Fibroblast of the conjunctiva (primary cell): Measurements from ENCODE around the gene KPNB1.
"Not testable (repeated sequence)": the region's sequence is repeated elsewhere in the genome, so short reads cannot be mapped to it uniquely, and the experiment has no call there.

Experiments used
- DNase-seq: peaks from one replicate; pipeline ENCODE4 v3.0.0-alpha.2; 2010; ENCODE audit warnings: low read depth

The KPNB1 gene

DNA sequence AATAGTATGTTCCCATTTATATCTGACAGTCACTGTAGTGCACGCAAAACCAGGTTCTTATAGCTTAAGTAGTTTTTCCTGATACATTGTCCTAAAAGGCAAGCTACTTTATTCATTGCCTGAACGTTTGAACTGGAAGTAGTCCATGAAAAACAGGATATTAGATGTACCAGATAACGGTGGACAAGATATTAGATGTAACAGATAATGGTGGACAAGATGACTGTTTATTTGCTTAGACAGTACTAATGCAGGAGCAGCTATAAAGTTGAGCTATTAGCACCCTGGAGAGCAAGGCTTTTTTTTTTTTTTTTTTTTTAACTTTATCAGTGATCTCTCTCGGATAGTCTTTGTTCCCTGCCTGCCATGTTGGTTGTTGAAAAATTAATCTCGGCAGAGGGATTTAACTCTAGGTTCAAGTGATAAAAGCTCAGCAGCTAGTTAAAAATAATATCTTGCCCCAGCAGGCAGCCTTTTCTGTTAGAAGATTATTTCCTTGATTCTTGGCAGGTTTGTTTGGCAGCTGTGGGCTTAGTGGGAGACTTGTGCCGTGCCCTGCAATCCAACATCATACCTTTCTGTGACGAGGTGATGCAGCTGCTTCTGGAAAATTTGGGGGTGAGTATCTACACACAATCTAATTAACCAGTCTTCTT is 26.9 kb downstream of the KPNB1 start:
- no peak for DNase-seq

DNA sequence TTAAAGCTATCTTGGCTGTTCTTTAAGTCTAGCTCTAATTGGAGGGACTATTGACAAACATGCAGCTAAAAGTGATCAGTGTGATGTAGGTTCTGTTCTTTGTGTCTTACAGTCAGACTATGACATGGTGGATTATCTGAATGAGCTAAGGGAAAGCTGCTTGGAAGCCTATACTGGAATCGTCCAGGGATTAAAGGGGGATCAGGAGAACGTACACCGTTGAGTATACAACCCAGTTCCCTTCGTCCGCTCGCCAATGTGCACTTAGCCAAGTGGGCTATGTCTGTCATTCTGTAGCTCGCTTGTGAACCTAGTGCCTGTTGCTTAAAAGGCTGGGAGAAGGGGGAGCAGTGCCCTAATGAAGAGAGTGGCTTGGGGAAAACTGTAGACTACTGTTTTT is 28.5 kb downstream of the KPNB1 start:
- no peak for DNase-seq

DNA sequence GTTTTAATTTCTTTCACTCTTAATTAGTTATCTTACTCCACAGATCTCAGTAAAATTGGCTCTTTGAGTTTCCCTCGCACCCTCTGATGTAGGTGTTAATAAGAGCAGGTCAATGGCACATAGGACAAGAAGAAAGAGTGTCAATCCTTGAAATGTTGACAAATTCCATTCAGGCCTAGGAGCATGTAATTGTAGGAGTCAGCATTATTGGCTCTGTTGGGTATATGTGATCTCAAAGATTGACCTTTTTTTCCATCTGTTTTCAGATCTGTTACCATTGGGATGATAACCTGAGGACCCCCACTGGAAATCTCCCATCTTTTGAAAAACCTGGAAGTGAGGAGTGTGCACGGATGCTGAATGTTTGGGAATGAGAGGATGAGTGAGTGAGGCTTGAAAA is 32.4 kb downstream of the KPNB1 start:
- no peak for DNase-seq

DNA sequence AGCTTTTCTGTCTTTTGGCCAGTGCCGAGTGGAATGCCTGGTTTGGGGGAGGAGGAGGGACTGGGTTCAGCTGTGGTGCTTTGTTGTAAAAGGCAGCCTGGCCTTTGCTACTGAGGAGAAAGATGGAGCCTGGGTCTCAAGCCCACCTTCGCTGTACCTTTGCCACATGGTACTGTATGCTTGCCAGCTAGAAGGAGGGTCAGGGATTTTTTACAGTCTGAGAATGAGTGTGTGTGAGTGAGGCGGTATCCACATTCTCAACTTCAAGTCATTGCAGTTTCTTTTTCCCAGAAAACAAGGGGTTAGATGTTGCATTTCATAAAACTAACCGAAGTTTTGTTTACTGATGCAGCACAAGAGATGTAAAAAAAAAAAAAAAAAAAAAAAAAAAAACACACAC is 33.0 kb downstream of the KPNB1 start:
- not testable (repeated sequence) for DNase-seq

DNA sequence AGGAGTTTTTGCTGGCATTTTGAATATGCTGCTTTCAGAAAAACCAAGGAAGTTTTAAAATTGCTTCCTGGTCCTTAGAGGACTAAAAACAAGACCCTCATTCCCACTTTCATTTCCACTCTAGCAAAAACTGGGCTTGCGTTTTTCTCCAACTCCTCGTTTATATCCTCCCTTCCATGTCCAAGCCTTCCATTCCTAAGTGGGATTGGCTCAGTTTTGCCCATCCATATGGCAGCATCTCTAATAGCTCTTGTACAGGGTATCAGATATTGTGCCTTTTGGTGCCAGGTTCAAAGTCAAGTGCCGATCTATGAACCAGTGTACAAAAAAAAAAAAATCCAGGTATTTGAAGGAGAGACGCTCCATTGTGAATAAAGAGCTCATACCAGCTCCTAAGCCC is 34.3 kb downstream of the KPNB1 start:
- DNase-seq = no peak

DNA sequence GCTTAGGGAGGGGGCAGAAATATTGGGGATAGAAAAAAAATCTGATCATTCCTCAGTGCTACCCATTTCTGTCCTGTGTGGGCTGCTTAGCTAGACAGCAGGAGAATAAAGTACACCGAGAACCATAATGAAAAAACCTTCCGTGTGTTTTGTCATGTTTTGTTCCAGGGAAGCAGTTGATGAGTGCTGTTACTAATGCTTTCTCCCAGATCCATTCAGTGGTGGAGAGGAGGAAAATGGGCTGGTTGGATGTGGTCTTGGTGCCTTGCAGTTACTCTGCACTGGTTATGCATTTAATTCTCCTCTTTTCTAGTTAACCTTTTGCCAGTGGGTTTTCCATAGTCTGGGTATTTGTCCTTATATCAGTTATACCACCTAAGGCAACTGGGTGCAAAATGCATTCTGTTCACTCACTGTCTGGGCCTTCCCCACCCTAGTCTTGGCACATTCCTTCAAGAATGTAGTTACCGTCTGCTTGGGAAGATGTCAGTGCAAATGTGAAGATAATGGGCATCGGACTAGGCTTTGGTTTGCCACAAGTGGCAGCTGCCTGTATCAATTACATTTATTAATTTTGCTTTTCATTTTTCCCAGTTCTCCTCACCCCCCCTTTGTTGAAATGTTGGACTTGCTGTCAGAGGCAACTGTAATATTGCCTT is 34.9 kb downstream of the KPNB1 start:
- no peak for DNase-seq

DNA sequence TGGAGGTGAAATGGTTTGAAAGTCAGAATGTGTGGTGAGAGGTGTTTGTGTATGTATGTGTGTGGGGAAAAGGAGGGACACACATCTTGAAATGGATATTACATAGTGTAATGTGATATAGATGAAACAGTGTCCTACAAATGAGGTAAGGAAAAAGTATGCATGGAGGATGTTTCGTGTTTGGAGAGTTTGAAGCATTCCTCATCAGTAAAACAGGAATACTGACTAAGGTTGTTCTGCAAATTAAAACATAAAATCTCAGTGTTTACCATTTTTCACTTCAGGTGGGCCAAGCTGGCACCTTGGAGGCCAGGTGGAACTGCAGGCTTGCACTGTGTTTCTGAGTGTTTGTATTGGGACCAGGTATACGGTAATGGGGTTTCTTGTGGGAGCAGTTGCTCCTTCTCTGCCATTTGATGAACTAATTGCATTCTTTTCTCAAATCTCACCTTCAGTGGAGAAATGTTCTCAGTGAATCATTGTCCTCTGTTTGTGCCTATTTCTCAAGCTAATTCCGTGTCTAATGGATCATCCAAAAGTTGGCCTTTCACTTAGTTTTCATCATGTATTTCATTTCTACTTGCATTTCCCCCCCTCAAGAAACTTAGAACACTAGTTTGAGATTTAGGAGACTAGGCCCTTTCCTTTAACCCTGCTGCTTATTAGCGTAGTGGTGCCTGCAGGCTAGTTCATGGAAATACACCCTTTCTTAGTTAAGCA is 36.0 kb downstream of the KPNB1 start:
- no peak for DNase-seq

DNA sequence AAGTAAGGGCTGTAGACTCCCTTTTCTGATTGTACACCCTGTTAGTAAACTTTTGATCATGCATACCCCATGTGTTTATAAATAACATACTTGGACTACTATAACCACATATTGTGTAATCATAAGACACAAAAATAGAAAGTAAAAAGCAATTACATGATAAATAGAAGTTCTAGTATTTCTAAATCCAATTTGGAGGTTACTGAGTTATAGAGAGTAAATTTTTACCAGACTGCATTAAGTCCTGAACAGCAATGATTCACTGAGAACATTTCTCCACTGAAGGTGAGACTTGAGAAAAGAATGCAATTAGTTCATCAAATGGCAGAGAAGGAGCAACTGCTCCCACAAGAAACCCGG is 36.5 kb downstream of the KPNB1 start:
- no peak for DNase-seq

DNA sequence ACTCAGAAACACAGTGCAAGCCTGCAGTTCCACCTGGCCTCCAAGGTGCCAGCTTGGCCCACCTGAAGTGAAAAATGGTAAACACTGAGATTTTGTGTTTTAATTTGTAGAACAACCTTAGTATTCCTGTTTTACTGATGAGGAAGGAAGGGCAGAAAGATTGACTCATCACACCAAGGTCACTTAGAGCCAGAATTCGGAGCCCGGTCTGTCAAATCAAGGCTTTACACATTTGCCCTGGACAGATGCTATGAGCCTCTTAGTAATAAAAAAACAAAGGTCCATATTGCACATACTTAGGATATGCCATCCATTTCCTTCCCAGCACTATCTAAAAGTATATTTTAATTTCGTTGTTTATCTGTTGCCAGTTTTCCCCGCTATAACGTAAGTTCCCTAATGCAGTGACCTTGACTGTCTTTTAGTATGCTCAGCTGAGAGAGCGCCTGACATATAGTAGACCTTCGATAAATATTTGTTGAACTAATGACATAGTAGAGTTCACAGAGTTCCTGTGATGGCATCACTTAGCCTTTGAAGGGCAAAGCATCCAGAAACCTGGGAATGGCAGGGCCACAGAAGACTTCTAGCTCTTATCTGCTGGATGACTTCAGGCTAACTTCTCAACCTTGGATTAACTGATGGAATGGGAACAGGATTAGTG is 37.1 kb downstream of the KPNB1 start:
- no peak for DNase-seq

DNA sequence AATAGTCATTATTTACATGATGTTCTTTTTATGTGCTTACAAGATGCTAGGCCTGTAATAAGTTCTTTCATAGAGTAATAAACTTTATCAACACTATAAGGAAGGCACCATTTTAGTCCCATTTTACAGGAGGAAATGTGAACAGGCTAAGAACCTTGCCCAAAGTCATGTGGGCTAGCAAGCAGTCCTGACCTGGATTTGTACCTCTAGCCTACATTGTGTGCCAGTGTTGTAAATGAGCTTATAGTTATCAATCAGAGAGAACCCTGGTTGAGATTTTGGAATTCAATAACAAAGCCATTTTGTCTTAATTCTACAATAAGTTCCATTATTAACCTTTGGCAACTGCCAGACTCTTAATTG is 37.6 kb downstream of the KPNB1 start:
- no peak for DNase-seq

DNA sequence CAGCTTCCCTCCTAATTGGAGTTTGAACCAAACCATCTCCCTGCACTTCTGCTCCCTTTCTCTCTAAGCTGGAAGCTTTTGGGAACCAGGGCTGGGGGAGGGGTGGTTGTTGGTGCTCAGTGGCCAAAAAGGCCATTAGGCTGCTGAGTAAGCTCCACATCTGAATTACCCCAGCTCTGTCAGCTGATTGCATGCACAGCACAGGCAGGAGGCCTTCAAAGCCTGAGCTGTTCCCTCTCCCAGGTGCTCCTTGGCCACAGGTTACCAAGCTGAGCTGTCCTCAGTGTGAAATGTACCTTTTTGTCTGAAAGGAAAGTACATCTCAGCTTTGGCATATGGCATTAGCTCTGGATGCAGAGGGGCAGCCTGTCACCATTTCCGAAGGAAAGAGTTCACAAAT is 38.0 kb downstream of the KPNB1 start:
- DNase-seq = no peak

DNA sequence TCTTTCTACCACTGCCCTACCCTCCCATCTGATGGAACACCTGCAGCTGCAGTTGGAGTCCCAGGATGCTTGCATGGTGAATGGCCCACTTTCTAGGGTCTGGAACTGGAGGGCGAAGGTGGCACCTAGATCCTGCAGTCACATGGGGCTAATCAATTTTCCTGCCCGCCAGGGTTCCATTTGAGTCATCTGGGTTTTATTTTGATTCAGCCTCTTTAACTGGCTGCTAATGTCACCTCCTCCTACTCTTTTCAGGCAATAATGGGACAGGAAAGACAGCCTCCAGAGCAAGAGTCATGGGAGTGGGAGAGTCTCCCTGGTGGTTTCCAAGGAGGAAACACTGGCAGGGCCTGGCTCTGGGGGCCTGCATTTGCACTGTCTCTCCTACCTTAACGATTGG is 40.4 kb downstream of the KPNB1 start:
- no peak for DNase-seq

DNA sequence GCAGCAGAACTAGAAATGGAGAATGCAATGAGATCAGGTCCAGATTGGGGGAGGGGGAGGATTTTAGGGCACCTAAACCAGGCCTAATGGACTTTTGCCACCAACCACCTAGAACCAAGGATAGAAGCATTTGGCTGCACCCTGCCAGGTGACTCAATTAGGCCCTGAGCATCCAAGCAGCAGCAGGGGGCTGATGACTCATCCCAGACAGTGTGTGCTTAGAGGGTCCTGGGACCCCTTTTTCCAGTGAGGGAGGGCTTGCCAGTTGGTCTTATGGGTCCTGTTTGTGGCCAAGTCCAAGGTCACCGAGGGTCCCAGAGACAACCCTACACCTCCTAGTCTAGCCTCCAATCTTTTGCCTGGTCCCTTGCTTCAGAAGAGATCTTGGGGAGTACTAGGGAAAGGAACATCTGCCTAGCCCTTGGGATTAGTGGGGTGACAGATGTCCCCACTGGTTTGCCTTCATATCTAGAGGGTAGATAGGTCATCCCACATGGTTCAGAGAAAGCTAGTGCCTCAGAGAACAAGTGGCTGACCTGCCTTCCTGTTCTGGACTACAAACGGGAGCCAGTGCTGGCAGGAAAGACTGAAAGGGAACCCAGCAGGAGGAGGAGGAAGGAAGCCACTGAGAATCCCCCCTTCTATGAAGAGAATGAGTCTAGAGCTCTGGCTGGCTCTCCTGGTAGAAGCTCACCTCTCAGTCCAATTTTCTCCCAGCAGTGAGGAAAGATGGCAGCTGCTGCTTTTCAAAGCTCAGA is 42.6 kb downstream of the KPNB1 start:
- no peak for DNase-seq

DNA sequence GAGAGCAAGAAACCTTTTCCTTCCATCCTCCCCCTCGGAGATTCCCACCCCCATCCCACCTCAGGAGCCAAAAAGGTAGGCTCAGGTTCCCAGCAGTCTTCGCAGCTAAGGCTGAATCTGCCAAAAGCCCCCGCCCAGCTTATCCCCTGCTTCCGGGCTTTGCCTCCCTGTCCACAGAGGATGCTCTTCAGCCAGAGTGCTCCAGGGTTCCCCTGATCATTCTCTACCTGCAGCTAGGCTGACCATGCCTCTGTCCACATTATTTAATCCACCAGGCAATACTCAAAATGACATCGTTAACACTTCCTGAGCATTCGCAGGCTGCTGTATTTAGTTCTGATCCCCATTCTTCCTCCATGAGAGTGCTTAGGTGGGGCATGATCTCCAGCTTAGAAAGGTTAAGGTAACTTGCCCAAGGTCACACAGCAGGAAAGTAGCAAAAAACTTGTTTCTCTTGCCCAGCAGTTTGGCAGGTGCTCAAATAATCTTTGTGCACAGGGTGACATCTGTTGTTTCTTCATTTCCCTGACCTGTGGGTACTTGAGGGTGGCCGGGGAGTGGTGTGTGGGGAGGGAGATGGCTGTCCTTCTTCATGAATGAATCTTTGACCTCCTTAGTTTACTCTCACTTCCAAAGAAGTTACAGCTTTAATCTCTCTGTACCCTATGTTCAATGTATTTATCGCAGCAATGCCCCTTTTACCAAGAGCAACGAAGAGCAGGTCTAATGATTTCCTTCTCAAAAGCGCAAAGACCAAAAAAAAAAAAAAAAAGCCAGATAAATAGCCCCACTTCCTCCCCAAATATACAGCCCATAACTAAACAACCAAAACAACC is 43.4 kb downstream of the KPNB1 start:
- no peak for DNase-seq

DNA sequence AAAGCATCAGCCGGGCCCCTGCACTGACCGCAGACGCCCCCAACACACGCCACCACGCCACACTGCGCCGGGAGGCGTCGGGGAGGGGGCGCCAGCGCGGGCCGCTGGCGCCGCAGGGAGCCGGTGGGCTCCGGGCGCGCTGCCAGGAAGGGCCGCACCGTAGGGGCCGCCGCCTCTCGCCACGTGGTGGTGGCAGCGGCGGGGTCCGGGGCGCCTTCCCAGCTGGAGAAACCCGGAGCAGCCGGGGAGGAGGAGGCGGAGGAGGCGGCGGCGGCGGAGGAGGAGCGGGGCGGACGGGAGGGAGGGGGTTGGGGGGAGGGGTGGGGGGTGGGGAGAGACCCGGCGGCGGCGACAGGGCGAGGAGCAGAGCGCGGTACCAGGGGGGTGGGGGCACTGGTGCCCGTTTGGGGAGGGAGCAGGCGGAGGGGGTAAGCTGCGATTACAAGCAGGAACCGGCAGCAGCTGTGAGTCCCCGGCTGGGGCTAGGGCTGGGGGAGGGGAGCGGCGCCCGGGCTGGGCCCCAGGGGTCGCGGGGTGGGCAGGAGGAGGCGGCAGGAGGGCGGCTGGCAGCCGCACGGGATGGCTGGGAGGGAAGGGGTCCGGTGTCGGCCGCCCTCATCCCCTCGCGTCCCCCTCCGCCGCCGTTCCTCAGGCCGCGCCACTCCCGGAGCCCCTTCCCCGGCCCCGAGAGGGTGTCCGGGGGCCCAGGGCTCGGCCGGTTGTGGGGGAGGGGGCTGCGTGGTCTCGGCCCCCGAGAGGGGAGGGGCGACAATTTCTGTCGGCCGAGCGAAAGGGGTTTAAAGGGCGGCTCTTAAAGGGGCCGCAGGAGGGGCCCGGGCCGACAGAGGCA is 44.2 kb downstream of the KPNB1 start, which contains the start of gene TBKBP1:
TBKBP1 (plus strand) TSS at position 431 of the 850 bp plus-strand sequence. CDS start 1,952 bp downstream, outside the sequence.
- no peak for DNase-seq

DNA sequence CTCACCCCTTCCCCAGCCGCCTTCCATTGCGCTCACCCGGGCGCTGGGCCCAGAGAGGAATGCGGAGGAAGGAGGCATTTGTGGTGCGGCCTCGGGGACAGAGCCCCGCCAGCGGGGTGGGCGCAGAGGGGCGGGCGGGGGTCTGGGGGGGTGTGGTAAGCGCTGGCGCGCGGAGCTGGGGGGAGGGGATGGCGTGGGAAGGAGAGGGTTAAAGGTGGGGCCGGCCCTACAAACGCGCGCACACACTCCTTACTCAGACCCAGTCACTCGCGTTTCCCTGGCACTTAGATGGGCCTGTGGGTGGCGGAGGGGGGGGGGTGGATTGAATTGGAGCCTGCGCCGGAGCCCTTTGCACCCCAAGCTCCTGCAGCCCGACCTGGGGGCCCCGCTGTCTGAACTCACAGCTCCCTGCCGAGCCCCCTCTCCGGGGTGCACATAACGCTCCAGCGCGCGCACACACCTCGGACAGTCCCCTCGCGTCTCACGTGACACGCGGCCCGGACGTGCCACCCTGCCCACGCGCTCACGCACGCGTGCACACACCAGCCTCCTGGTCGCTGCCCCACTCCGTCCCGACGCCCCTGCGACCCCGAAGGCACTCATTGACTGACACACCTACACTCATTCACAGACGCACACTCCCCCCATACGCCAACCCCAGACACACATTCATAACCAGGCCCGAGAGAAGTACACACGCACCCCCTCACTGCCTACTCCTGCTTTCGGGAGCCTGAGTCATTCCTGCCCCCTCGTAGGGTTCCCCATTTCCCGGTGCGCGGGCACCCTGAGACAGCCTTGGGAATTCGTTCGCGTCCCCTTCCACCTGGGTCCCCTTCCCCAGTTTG is 45.1 kb downstream of the KPNB1 start:
- DNase-seq = no peak

DNA sequence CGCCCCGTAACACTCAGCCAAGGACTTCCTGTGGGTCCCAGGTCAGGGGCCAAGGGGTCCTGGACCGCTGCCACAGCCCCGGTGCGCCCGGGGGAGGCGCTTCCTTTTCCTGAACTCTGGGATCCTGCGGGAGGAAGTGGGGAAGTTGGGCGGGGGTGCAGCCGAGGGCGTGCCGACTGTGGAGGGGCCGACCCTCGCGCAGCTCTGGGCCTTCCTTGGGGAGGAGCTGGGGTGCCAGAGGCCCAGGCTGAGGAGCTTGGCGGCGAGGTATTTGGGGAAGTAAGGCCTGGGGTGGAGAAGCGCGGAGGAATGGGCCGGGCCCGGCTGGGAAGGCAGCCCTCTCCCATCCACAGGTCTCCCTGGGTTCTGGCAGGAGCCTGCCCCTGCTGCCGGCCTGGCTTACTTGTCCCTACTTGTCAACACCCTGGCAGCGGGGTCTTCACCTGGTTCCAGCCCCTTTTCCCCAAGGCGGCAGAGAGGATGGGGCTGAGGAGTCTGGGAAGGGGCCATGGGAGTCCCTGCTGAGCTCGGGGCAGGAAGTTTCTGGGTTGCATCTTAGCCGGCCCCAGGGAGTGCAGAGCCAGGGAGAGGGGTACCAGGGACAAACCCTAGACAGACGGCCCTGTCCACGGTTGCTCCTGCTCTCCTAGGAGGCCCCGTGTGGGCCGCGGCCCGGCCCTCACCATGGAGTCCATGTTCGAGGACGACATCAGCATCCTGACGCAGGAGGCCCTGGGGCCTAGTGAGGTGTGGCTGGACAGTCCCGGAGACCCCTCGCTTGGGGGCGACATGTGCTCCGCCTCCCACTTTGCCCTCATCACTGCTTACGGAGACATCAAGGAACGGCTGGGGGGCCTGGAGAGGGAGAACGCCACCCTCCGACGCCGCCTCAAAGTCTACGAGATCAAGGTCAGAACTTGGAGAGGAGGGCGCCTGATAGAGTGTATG is 46.0 kb downstream of the KPNB1 start:
- no peak for DNase-seq
